B cell (primary cell): ENCODE results near the gene RBM19.

ENCODE experiments used
- EZH2 ChIP-seq: IDR thresholded peaks from 2 replicates; pipeline ENCODE4 v1.6.1; 2012; ENCODE audit warnings: borderline replicate concordance, low read depth, mild to moderate bottlenecking, moderate library complexity, low read length; ENCODE audit not compliant: insufficient read depth, poor library complexity, severe bottlenecking
- TF ChIP-seq, protein P1 (sequence below): fragments of 200-600 bp; IDR thresholded peaks from one replicate; pipeline ENCODE4 v1.8.0; 2022; ENCODE audit warnings: antibody characterized with exemption, mild to moderate bottlenecking

DNA sequence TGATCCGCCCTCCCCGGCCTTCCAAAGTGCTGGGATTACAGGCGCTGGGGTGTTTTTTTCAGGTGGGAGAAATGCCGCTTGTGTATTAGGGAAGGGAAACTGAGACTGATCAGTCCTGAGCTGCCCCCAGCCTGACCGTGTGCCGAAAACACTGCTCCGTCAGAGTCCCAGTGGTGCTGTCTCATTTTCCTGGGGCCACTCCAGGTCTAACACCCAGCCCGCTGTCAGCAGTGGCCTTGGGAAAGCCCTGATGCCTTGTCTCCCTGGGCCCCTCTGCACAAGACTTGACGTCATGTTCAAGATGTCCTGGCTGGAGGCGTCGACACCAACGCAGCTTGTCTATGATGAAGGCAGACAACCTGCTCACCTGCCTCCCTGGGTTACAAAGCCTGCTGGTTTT, 165.9 kb downstream of the RBM19 start:
- no peak for TF ChIP-seq EZH2
- TF ChIP-seq, protein P1, sequence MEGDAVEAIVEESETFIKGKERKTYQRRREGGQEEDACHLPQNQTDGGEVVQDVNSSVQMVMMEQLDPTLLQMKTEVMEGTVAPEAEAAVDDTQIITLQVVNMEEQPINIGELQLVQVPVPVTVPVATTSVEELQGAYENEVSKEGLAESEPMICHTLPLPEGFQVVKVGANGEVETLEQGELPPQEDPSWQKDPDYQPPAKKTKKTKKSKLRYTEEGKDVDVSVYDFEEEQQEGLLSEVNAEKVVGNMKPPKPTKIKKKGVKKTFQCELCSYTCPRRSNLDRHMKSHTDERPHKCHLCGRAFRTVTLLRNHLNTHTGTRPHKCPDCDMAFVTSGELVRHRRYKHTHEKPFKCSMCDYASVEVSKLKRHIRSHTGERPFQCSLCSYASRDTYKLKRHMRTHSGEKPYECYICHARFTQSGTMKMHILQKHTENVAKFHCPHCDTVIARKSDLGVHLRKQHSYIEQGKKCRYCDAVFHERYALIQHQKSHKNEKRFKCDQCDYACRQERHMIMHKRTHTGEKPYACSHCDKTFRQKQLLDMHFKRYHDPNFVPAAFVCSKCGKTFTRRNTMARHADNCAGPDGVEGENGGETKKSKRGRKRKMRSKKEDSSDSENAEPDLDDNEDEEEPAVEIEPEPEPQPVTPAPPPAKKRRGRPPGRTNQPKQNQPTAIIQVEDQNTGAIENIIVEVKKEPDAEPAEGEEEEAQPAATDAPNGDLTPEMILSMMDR, result no peak
